HepG2 (cell line): ENCODE results near the gene NAP1L1. TPM values are rescaled to one million over a fixed set of nuclear protein-coding genes. Genes with fewer than 3 reads are reported as not detected.
A peak's percentile ranks its signal among the peaks of the same experiment; 100 is the strongest.

Experiments used
- CBX2 ChIP-seq, 2 experiments: fragments of 200-600 bp in 1 of 2; sonication (generic); formaldehyde crosslinking in 1 of 2; IDR thresholded peaks; 2 replicates each; pipeline versions ENCODE4 v1.7.0 to v1.8.1; 2018 to 2022; ENCODE audit warnings: low read depth in 2 of 2, low read length in 1 of 2, mild to moderate bottlenecking in 1 of 2, missing genetic modification reagents in 1 of 2
- EED ChIP-seq: sonication (generic); formaldehyde crosslinking; IDR thresholded peaks from 2 replicates; pipeline ENCODE4 v1.5.0; 2020; ENCODE audit warnings: mild to moderate bottlenecking, missing genetic modification reagents
- FOXK2 ChIP-seq: fragments of 450-650 bp; IDR thresholded peaks from 2 replicates; pipeline ENCODE4 v1.6.1; 2016
- GTF3A ChIP-seq: sonication (generic); formaldehyde crosslinking; conservative IDR thresholded peaks from 2 replicates; pipeline ENCODE4 v1.4.0; 2020; ENCODE audit warnings: mild to moderate bottlenecking, missing genetic modification reagents
- KLF6 ChIP-seq: IDR thresholded peaks from 2 replicates; pipeline ENCODE4 v1.8.0; 2016; ENCODE audit warnings: missing biosample characterization, missing genetic modification reagents
- POLR2AphosphoS5 ChIP-seq: IDR thresholded peaks from 2 replicates; pipeline ENCODE4 v1.6.1; 2012; ENCODE audit warnings: low read depth, low read length
- SALL1 ChIP-seq: sonication (generic); formaldehyde crosslinking; IDR thresholded peaks from 2 replicates; pipeline ENCODE4 v1.8.0; 2022; ENCODE audit warnings: mild to moderate bottlenecking, missing genetic modification reagents
- ZFP90 ChIP-seq: sonication (generic); formaldehyde crosslinking; IDR thresholded peaks from 2 replicates; pipeline ENCODE4 v1.8.0; 2022; ENCODE audit warnings: missing genetic modification reagents, mild to moderate bottlenecking, inconsistent platforms, borderline replicate concordance
- ZNF17 ChIP-seq: sonication (generic); formaldehyde crosslinking; IDR thresholded peaks from 2 replicates; pipeline ENCODE4 v1.5.0; 2020; ENCODE audit warnings: mild to moderate bottlenecking, missing genetic modification reagents
- ZNF256 ChIP-seq: sonication (generic); formaldehyde crosslinking; conservative IDR thresholded peaks from 2 replicates; pipeline ENCODE4 v1.4.0; 2020; ENCODE audit warnings: missing genetic modification reagents
- ZNF354B ChIP-seq: sonication (generic); formaldehyde crosslinking; IDR thresholded peaks from 2 replicates; pipeline ENCODE4 v1.8.0; 2022; ENCODE audit warnings: mild to moderate bottlenecking, missing genetic modification reagents
- ZNF616 ChIP-seq: sonication (generic); formaldehyde crosslinking; IDR thresholded peaks from 2 replicates; pipeline ENCODE4 v1.5.0; 2020; ENCODE audit warnings: low read depth, mild to moderate bottlenecking, missing genetic modification reagents
- ZNF644 ChIP-seq: IDR thresholded peaks from 2 replicates; pipeline ENCODE4 v1.6.1; 2016; ENCODE audit warnings: low read depth
- polyA plus RNA-seq, 8 experiments: library from polyadenylated mRNA; depleted of rRNA in 3 of 8; stranded (reverse) in 7 of 8; unstranded in 1 of 8; fragments of >200 nt; fragmentation: Illumina TruSeq in 4 of 8; extraction: Trizol in 4 of 8; gene quantifications; 2 replicates each; pipeline versions ENCODE4 v1.2.1 to v1.2.3, GENCODE V29; 2011 to 2016; ENCODE audit warnings: low read depth in 4 of 8, missing spikeins in 1 of 8, mixed read lengths in 1 of 8; ENCODE audit not compliant: insufficient read depth in 1 of 8
- total RNA-seq, 5 experiments: library from RNA; depleted of rRNA; stranded (reverse); fragments of >200 nt; fragmentation: Illumina TruSeq; extraction: Trizol; gene quantifications; 2 replicates each; pipeline ENCODE4 v1.2.3, GENCODE V29; 2016; ENCODE audit warnings: low read depth in 1 of 5
- TF ChIP-seq, protein P1 (sequence below): sonication (generic); formaldehyde crosslinking; IDR thresholded peaks from 2 replicates; pipeline ENCODE4 v1.5.1; 2020; ENCODE audit warnings: mild to moderate bottlenecking, missing genetic modification reagents, borderline replicate concordance
- TF ChIP-seq, protein P2 (sequence below): sonication (generic); formaldehyde crosslinking; IDR thresholded peaks from 2 replicates; pipeline ENCODE4 v1.4.0; 2020; ENCODE audit warnings: mild to moderate bottlenecking, missing genetic modification reagents
- TF ChIP-seq, protein P3 (sequence below): sonication (generic); formaldehyde crosslinking; IDR thresholded peaks from 2 replicates; pipeline ENCODE4 v1.4.0; 2020; ENCODE audit warnings: low read depth, mild to moderate bottlenecking, missing genetic modification reagents
- TF ChIP-seq, protein P4 (sequence below): IDR thresholded peaks from 2 replicates; pipeline ENCODE4 v1.6.1; 2016; ENCODE audit warnings: low read depth
- TF ChIP-seq, protein P5 (sequence below): sonication (generic); formaldehyde crosslinking; IDR thresholded peaks from 2 replicates; pipeline ENCODE4 v1.4.0; 2020; ENCODE audit warnings: missing genetic modification reagents

The NAP1L1 gene
- total and polyA plus RNA-seq, 2 of the 13 experiments (the other 11 are each of a cell fraction or from before 2014, with no cell fraction given): 207 to 309 TPM

DNA sequence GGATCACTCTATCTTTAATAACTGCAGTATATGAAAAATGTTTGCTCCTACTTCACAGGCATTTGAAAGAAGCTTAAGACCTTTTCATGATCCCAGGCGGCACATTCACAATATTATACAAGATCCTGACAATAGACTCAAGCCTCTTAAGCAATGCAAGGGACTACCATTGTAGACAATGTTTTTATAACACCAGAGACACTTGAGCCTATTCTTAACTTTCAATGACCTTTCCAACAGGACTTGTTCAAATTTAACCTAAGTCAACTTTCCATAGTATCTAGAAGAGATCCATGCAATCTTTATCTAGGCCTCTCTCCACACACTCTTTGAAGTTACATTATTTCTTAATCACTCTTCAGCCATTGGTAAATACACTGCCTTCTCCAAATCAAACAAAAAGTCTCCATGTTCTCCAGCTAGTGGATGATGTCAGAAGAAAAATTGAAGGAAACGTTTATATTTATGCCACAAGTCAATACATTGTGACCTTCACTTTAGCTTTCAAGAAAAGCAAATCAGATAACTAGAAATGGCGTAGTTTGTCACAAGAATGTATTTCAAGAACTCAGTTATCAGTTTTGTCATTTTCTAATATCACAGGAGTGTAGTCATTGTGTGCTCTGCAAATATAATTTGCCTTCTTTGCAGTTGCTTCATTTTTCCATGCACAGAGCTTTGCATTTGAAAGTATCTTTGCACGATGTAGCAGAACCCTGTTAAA lies 94.1 kb downstream of the NAP1L1 start (continued):
- TF ChIP-seq, protein P1, sequence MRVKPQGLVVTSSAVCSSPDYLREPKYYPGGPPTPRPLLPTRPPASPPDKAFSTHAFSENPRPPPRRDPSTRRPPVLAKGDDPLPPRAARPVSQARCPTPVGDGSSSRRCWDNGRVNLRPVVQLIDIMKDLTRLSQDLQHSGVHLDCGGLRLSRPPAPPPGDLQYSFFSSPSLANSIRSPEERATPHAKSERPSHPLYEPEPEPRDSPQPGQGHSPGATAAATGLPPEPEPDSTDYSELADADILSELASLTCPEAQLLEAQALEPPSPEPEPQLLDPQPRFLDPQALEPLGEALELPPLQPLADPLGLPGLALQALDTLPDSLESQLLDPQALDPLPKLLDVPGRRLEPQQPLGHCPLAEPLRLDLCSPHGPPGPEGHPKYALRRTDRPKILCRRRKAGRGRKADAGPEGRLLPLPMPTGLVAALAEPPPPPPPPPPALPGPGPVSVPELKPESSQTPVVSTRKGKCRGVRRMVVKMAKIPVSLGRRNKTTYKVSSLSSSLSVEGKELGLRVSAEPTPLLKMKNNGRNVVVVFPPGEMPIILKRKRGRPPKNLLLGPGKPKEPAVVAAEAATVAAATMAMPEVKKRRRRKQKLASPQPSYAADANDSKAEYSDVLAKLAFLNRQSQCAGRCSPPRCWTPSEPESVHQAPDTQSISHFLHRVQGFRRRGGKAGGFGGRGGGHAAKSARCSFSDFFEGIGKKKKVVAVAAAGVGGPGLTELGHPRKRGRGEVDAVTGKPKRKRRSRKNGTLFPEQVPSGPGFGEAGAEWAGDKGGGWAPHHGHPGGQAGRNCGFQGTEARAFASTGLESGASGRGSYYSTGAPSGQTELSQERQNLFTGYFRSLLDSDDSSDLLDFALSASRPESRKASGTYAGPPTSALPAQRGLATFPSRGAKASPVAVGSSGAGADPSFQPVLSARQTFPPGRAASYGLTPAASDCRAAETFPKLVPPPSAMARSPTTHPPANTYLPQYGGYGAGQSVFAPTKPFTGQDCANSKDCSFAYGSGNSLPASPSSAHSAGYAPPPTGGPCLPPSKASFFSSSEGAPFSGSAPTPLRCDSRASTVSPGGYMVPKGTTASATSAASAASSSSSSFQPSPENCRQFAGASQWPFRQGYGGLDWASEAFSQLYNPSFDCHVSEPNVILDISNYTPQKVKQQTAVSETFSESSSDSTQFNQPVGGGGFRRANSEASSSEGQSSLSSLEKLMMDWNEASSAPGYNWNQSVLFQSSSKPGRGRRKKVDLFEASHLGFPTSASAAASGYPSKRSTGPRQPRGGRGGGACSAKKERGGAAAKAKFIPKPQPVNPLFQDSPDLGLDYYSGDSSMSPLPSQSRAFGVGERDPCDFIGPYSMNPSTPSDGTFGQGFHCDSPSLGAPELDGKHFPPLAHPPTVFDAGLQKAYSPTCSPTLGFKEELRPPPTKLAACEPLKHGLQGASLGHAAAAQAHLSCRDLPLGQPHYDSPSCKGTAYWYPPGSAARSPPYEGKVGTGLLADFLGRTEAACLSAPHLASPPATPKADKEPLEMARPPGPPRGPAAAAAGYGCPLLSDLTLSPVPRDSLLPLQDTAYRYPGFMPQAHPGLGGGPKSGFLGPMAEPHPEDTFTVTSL: peak; percentile 96
- peak; percentile 53; the same call in 1 of the 2 replicates for TF ChIP-seq SALL1 (CRISPR knock-in tag)
- TF ChIP-seq ZFP90 (CRISPR knock-in tag): no peak
- TF ChIP-seq, protein P2, sequence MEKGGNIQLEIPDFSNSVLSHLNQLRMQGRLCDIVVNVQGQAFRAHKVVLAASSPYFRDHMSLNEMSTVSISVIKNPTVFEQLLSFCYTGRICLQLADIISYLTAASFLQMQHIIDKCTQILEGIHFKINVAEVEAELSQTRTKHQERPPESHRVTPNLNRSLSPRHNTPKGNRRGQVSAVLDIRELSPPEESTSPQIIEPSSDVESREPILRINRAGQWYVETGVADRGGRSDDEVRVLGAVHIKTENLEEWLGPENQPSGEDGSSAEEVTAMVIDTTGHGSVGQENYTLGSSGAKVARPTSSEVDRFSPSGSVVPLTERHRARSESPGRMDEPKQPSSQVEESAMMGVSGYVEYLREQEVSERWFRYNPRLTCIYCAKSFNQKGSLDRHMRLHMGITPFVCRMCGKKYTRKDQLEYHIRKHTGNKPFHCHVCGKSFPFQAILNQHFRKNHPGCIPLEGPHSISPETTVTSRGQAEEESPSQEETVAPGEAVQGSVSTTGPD: 0 out of 2 replicates have a peak, but pooled peaks have one; percentile 31
- no peak for TF ChIP-seq GTF3A
- TF ChIP-seq ZNF256 (CRISPR knock-in tag): no peak
- TF ChIP-seq POLR2AphosphoS5: no peak
- TF ChIP-seq ZNF644: peak; percentile 76
- no peak for TF ChIP-seq ZNF354B (CRISPR knock-in tag)
- TF ChIP-seq, protein P3, sequence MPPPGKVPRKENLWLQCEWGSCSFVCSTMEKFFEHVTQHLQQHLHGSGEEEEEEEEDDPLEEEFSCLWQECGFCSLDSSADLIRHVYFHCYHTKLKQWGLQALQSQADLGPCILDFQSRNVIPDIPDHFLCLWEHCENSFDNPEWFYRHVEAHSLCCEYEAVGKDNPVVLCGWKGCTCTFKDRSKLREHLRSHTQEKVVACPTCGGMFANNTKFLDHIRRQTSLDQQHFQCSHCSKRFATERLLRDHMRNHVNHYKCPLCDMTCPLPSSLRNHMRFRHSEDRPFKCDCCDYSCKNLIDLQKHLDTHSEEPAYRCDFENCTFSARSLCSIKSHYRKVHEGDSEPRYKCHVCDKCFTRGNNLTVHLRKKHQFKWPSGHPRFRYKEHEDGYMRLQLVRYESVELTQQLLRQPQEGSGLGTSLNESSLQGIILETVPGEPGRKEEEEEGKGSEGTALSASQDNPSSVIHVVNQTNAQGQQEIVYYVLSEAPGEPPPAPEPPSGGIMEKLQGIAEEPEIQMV: no peak
- no peak for TF ChIP-seq ZNF17
- TF ChIP-seq ZNF616: no peak
- peak; percentile 87 for TF ChIP-seq KLF6 (CRISPR knock-in tag)
- no peak; the same call in none of the 2 replicates for TF ChIP-seq FOXK2
- no peak for TF ChIP-seq CBX2 (IDR thresholded peaks at IDR 0.05; ENCODE audit: low read depth, low read length)
- no peak for TF ChIP-seq CBX2 (CRISPR knock-in tag; IDR thresholded peaks at IDR 0.05; ENCODE audit: low read depth)
- no peak for TF ChIP-seq EED (CRISPR knock-in tag)
- TF ChIP-seq, protein P4, sequence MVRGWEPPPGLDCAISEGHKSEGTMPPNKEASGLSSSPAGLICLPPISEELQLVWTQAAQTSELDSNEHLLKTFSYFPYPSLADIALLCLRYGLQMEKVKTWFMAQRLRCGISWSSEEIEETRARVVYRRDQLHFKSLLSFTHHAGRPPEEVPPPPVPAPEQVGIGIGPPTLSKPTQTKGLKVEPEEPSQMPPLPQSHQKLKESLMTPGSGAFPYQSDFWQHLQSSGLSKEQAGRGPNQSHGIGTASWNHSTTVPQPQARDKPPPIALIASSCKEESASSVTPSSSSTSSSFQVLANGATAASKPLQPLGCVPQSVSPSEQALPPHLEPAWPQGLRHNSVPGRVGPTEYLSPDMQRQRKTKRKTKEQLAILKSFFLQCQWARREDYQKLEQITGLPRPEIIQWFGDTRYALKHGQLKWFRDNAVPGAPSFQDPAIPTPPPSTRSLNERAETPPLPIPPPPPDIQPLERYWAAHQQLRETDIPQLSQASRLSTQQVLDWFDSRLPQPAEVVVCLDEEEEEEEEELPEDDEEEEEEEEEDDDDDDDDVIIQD (CRISPR knock-in tag): peak; percentile 85
- TF ChIP-seq, protein P5, sequence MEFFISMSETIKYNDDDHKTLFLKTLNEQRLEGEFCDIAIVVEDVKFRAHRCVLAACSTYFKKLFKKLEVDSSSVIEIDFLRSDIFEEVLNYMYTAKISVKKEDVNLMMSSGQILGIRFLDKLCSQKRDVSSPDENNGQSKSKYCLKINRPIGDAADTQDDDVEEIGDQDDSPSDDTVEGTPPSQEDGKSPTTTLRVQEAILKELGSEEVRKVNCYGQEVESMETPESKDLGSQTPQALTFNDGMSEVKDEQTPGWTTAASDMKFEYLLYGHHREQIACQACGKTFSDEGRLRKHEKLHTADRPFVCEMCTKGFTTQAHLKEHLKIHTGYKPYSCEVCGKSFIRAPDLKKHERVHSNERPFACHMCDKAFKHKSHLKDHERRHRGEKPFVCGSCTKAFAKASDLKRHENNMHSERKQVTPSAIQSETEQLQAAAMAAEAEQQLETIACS: no peak
